Measurements from ENCODE around the gene CD99L2.

DNA sequence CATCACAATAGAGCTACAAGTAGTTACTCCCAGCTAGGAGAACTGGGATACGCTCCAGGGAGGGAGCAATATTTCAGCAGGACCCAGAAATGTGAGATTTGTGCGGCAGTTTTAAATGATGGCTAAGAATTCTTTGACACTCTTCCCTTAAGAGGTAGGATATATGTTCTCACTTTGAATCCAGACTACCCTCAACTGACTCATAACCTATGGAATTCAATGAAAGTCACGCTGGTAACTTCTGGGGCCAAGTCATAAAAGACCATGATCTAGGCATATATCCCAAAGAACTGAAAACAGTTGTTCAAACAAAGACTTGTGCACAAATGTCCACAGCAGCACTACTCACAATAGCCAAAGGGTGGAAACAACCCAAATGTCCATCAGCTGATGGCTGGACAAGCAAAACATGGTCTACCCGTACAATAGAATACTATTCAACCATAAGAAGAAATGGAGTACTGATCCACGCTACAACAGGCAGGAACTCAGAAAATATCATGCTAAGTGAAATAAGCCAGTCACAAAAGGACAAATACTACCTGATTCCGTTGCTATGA lies 10.5 kb downstream of the CD99L2 start:
- no peak for TF ChIP-seq POLR2A (IDR thresholded peaks at IDR 0.05; ENCODE audit: low read length)
- no peak for TF ChIP-seq GATA1 (IDR thresholded peaks at IDR 0.05; ENCODE audit: low read depth, low read length)
